ENCODE data around the gene ZNF91. TPM values are rescaled to one million over a fixed set of nuclear protein-coding genes. Genes with fewer than 3 reads are reported as not detected.

ZNF91 gene
- total and polyA plus RNA-seq, 9 of the 15 experiments (the other 6 are each of a cell fraction or from before 2014, with no cell fraction given): 1.0 to 6.7 (median 3.2) TPM

DNA sequence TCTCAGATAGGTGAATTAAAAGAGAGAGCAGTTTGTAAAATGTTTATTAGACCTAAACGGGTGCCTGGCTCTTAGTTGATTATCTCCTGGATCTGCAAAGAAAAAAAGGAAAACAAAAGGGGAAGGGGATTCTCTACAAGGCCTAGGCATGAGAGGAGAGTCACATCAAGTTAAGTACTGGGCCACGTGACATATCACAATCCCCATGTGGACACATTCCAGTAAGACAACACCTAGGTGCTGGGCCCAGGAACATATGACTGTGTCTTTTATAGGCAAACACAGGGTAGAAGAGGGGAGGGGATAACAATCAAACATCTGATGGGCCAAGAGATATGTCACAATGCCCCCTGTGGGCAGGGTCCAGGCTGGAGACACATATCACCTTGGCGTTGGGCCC is 4.2 kb upstream of the ZNF91 start:
- Histone ChIP-seq H3K9ac (ENCODE audit: insufficient read depth in 1 of 2, low read depth in 2 of 2, low read length in 2 of 2) (no peak overlapping the region), H3K27me3 (ENCODE audit: control insufficient read depth in 2 of 2, insufficient read depth in 2 of 2, low read length in 2 of 2) (no peaks in the 10 kb centered on the region), H3K36me3 (ENCODE audit: control insufficient read depth, insufficient read depth, low read length) (no peaks in the 10 kb centered on the region), H3K4me2 (ENCODE audit: insufficient read depth, low read length) (no peak overlapping the region), H3K79me2 (ENCODE audit: control insufficient read depth, insufficient read depth, low read length) (peaks cover 3% of the 10 kb centered on the region; the same call in 1 of the 3 replicates), H3K4me3 (no peak overlapping the region), H2AFZ (ENCODE audit: low read depth, low read length) (no peak overlapping the region), H3K4me1 (replicated peaks in 1 of 2; ENCODE audit: control insufficient read depth in 2 of 2, insufficient read depth in 2 of 2, low read length in 2 of 2) (no peaks in the 10 kb centered on the region), H3K27ac (ENCODE audit: extremely low read depth, low read depth, low read length) (no peak overlapping the region), H4K20me1 (replicated peaks; ENCODE audit: control insufficient read depth, insufficient read depth, low read length) (no peaks in the 10 kb centered on the region), H3K9me1 (ENCODE audit: control insufficient read depth, insufficient read depth, low read length) (no peaks in the 10 kb centered on the region), H3K9me3 (replicated peaks; ENCODE audit: control insufficient read depth, insufficient read depth, low read depth, low read length) (no peaks in the 10 kb centered on the region)
- CTCF ChIA-PET (ENCODE audit: low intra/inter-chr PET ratio): no interaction called here
- ATAC-seq (no peak), FAIRE-seq (no peak), DNase-seq (ENCODE audit: extremely low read depth in 1 of 4, low spot score in 3 of 4) (no peak)
- TF ChIP-seq, protein P1, sequence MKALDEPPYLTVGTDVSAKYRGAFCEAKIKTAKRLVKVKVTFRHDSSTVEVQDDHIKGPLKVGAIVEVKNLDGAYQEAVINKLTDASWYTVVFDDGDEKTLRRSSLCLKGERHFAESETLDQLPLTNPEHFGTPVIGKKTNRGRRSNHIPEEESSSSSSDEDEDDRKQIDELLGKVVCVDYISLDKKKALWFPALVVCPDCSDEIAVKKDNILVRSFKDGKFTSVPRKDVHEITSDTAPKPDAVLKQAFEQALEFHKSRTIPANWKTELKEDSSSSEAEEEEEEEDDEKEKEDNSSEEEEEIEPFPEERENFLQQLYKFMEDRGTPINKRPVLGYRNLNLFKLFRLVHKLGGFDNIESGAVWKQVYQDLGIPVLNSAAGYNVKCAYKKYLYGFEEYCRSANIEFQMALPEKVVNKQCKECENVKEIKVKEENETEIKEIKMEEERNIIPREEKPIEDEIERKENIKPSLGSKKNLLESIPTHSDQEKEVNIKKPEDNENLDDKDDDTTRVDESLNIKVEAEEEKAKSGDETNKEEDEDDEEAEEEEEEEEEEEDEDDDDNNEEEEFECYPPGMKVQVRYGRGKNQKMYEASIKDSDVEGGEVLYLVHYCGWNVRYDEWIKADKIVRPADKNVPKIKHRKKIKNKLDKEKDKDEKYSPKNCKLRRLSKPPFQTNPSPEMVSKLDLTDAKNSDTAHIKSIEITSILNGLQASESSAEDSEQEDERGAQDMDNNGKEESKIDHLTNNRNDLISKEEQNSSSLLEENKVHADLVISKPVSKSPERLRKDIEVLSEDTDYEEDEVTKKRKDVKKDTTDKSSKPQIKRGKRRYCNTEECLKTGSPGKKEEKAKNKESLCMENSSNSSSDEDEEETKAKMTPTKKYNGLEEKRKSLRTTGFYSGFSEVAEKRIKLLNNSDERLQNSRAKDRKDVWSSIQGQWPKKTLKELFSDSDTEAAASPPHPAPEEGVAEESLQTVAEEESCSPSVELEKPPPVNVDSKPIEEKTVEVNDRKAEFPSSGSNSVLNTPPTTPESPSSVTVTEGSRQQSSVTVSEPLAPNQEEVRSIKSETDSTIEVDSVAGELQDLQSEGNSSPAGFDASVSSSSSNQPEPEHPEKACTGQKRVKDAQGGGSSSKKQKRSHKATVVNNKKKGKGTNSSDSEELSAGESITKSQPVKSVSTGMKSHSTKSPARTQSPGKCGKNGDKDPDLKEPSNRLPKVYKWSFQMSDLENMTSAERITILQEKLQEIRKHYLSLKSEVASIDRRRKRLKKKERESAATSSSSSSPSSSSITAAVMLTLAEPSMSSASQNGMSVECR (CRISPR knock-in tag; IDR thresholded peaks at IDR 0.05): no peak
- no peak for TF ChIP-seq ZNF124 (CRISPR knock-in tag; IDR thresholded peaks at IDR 0.05)
- no peak for TF ChIP-seq STAT5A (IDR thresholded peaks at IDR 0.05; ENCODE audit: borderline replicate concordance, low read length)
- no peak for TF ChIP-seq ZNF121 (CRISPR knock-in tag; conservative IDR thresholded peaks at IDR 0.05)
- TF ChIP-seq MAZ (CRISPR knock-in tag; conservative IDR thresholded peaks at IDR 0.05 in 1 of 2, IDR thresholded peaks at IDR 0.05 in 1 of 2): no peak
- no peak for TF ChIP-seq TBL1XR1 (IDR thresholded peaks at IDR 0.05; ENCODE audit: low read length in 2 of 2)
- no peak for TF ChIP-seq ZKSCAN8 (CRISPR knock-in tag; IDR thresholded peaks at IDR 0.05)
- no peak for TF ChIP-seq SRSF7 (optimal IDR thresholded peaks at IDR 0.05; ENCODE audit: low read depth, low read length)
- no peak for TF ChIP-seq ZNF253 (CRISPR knock-in tag; conservative IDR thresholded peaks at IDR 0.05)
- TF ChIP-seq CXXC5 (CRISPR knock-in tag; IDR thresholded peaks at IDR 0.05): no peak
- TF ChIP-seq RNF2 (IDR thresholded peaks at IDR 0.05): no peak
- in situ Hi-C loops (cut with MboI): no loop called here
- 0% methylated on average over 2 of the region's 3 CpGs for WGBS (ENCODE audit: insufficient coverage, low coverage, missing lambda C conversion rate)
- POLR2A ChIA-PET: no interaction called here
- BruUV-seq (replicated peaks): no TSS peak
- intact Hi-C loops (cut with micrococcal nuclease): no loop called here

Measured in K562 (cell line).